ENCODE data around the gene RUNX2.

The RUNX2 gene

GRCh38 chr6:45518013-45518720, 190.0 kb downstream of the RUNX2 start:
- no peak for DNase-seq (ENCODE audit: low read depth)

- DNase-seq (ENCODE audit: low read depth), result no peak
Measured at GRCh38 chr6:45521226-45521625, 193.1 kb downstream of the RUNX2 start.

GRCh38 chr6:45522486-45522885, 194.4 kb downstream of the RUNX2 start:
- no peak for DNase-seq (ENCODE audit: low read depth)

- no peak for DNase-seq (ENCODE audit: low read depth)
Measured at GRCh38 chr6:45527210-45527609, 199.1 kb downstream of the RUNX2 start.

- DNase-seq (ENCODE audit: low read depth), result no peak
Measured at GRCh38 chr6:45531999-45532595, 204.0 kb downstream of the RUNX2 start.

GRCh38 chr6:45532721-45533210, 204.6 kb downstream of the RUNX2 start:
- no peak for DNase-seq (ENCODE audit: low read depth)

GRCh38 chr6:45533386-45533785, 205.3 kb downstream of the RUNX2 start:
- no peak for DNase-seq (ENCODE audit: low read depth)

- no peak for DNase-seq (ENCODE audit: low read depth)
Measured at GRCh38 chr6:45535933-45536332, 207.8 kb downstream of the RUNX2 start.

GRCh38 chr6:45537539-45537938, 209.4 kb downstream of the RUNX2 start:
- DNase-seq (ENCODE audit: low read depth), result no peak

GRCh38 chr6:45538641-45539547, 210.8 kb downstream of the RUNX2 start:
- DNase-seq (ENCODE audit: low read depth), result no peak

GRCh38 chr6:45540375-45540920, 212.3 kb downstream of the RUNX2 start:
- DNase-seq (ENCODE audit: low read depth), result no peak

GRCh38 chr6:45541934-45542333, 213.8 kb downstream of the RUNX2 start:
- no peak for DNase-seq (ENCODE audit: low read depth)

GRCh38 chr6:45543298-45544235, 215.4 kb downstream of the RUNX2 start:
- no peak for DNase-seq (ENCODE audit: low read depth)

- no peak for DNase-seq (ENCODE audit: low read depth)
Measured at GRCh38 chr6:45545416-45545815, 217.3 kb downstream of the RUNX2 start.

- DNase-seq (ENCODE audit: low read depth), result no peak
Measured at GRCh38 chr6:45548657-45549515, 220.8 kb downstream of the RUNX2 start.

GRCh38 chr6:45552536-45552935, 224.4 kb downstream of the RUNX2 start:
- DNase-seq (ENCODE audit: low read depth), result no peak

- no peak for DNase-seq (ENCODE audit: low read depth)
Measured at GRCh38 chr6:45553730-45554344, 225.7 kb downstream of the RUNX2 start.

- DNase-seq (ENCODE audit: low read depth), result no peak
Measured at GRCh38 chr6:45554591-45554990, 226.5 kb downstream of the RUNX2 start.

- DNase-seq (ENCODE audit: low read depth), result no peak
Measured at GRCh38 chr6:45555981-45556771, 228.0 kb downstream of the RUNX2 start.

All from stimulated activated CD8-positive, alpha-beta memory T cell treated with anti-CD3 and anti-CD28 coated beads, Interleukin-12 subunit alpha, Interleukin-12 subunit beta, amount 100 ng/mL, for 4 hours (primary cell).